Endothelial cell (in vitro differentiated cells): Measurements from ENCODE around the gene SLC30A7. TPM values are rescaled to one million over a fixed set of nuclear protein-coding genes. Genes with fewer than 3 reads are reported as not detected.

Source experiments
- DNase-seq: peaks from one replicate; pipeline ENCODE4 v3.0.0; 2021; ENCODE audit warnings: low spot score
- H3K27ac Mint-ChIP-seq: one replicate; pipeline ENCODE4 v1.8.0; 2021; ENCODE audit warnings: mixed read lengths, inconsistent platforms; ENCODE audit not compliant: unreplicated experiment
- H3K27me3 Mint-ChIP-seq: one replicate; pipeline ENCODE4 v1.8.0; 2021; ENCODE audit warnings: mild to moderate bottlenecking, moderate library complexity, mixed read lengths, inconsistent platforms; ENCODE audit not compliant: unreplicated experiment
- H3K36me3 Mint-ChIP-seq: one replicate; pipeline ENCODE4 v1.8.0; 2021; ENCODE audit warnings: mild to moderate bottlenecking, low read depth, mixed read lengths, inconsistent platforms; ENCODE audit not compliant: unreplicated experiment
- H3K4me1 Mint-ChIP-seq: one replicate; pipeline ENCODE4 v1.8.0; 2021; ENCODE audit warnings: mild to moderate bottlenecking, mixed read lengths, inconsistent platforms; ENCODE audit not compliant: unreplicated experiment
- H3K4me3 Mint-ChIP-seq: one replicate; pipeline ENCODE4 v1.8.0; 2021; ENCODE audit warnings: mild to moderate bottlenecking, mixed read lengths, inconsistent platforms; ENCODE audit not compliant: unreplicated experiment
- H3K9me3 Mint-ChIP-seq: one replicate; pipeline ENCODE4 v1.8.0; 2021; ENCODE audit warnings: mixed read lengths, inconsistent platforms; ENCODE audit not compliant: unreplicated experiment
- total RNA-seq: library from RNA; stranded (reverse); fragmentation: NEBNext Ultra II Directional; extraction: Animal tissue kit (Norgen Biotek cat#: 25700); gene quantifications from one replicate; pipeline ENCODE4 v1.2.1, GENCODE V29; 2021; ENCODE audit not compliant: unreplicated experiment
- TF ChIP-seq, protein P1 (sequence below): fragments of 200-600 bp; sonication (generic); IDR thresholded peaks from one replicate; pipeline ENCODE4 v1.5.0; 2021; ENCODE audit warnings: antibody characterized with exemption; ENCODE audit not compliant: unreplicated experiment

The SLC30A7 gene
- total RNA-seq, 1 donor from 2014 or later: 33.2 TPM

DNA sequence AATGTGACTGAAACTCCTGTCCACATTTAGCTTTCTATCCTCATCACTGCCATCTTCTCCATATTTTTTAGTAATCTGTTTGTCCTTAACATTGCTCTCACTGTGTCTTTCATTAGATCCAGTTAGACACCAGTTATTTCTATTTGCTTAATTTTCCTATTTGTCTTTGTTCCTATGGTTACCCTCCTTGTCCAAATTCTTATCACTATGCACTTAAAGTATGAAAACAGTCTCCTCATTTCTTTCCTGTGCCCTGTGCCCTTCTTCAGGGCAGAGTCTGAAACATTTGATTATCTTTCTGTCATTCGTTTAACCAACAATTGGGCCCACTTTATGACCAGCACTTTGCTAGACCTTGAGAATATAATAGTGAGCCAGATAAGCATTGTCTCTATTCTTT lies 64.2 kb downstream of the SLC30A7 start:
- Mint-ChIP-seq H3K9me3 (no peaks in the 10 kb centered on the region), H3K4me3 (no peak overlapping the region), H3K36me3 (peaks cover 4% of the 10 kb centered on the region), H3K27ac (peak overlapping the region; percentile 14), H3K4me1 (peaks cover 11% of the 10 kb centered on the region), H3K27me3 (no peaks in the 10 kb centered on the region)
- no peak for DNase-seq
- TF ChIP-seq, protein P1, sequence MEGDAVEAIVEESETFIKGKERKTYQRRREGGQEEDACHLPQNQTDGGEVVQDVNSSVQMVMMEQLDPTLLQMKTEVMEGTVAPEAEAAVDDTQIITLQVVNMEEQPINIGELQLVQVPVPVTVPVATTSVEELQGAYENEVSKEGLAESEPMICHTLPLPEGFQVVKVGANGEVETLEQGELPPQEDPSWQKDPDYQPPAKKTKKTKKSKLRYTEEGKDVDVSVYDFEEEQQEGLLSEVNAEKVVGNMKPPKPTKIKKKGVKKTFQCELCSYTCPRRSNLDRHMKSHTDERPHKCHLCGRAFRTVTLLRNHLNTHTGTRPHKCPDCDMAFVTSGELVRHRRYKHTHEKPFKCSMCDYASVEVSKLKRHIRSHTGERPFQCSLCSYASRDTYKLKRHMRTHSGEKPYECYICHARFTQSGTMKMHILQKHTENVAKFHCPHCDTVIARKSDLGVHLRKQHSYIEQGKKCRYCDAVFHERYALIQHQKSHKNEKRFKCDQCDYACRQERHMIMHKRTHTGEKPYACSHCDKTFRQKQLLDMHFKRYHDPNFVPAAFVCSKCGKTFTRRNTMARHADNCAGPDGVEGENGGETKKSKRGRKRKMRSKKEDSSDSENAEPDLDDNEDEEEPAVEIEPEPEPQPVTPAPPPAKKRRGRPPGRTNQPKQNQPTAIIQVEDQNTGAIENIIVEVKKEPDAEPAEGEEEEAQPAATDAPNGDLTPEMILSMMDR: no peak

DNA sequence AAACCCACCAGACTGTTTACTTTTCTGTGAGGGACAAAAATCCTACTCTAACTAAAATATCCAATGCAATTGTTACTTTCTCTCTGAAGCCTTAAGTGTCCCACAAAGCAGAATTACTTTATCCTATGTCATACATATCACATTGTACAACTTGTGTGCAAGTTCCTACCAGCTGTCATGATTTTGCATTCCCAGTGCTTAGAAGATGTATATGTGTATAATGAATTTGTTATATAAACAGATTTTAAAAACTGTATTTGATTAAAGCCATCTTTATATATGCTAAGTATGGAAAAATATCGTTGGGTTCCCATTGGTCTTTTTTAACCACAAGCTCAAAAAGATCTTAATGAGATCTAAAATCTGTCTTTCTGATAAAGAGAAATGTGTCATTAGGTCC lies 72.7 kb downstream of the SLC30A7 start:
- H3K9me3 Mint-ChIP-seq: no peaks in the 10 kb centered on the region
- H3K36me3 Mint-ChIP-seq: no peaks in the 10 kb centered on the region
- no peak for DNase-seq
- no peaks in the 10 kb centered on the region for H3K27me3 Mint-ChIP-seq
- H3K4me1 Mint-ChIP-seq: peaks cover 19% of the 10 kb centered on the region
- TF ChIP-seq, protein P1: no peak
- H3K27ac Mint-ChIP-seq: no peak overlapping the region
- no peak overlapping the region for H3K4me3 Mint-ChIP-seq

DNA sequence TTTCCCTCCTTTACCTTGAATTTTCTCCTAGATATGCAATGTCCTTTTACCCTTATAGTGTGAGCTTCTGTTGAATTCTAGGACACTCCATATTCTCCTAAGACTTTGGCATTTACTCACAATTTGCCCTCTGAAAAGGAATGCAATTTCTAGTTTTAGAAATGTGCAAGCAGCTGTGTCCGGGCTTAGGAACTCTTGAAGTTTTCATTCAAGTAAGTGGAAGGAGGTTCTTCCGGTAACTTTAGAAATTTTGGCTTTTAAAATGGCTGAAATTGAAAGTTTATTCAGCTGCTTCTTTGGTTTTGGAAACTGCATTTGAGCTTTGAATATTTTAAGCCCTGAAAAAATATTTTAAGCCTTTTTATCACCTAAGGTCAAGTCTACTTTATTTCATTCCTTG lies 73.4 kb downstream of the SLC30A7 start:
- H3K4me3 Mint-ChIP-seq: no peak overlapping the region
- H3K36me3 Mint-ChIP-seq: no peaks in the 10 kb centered on the region
- H3K4me1 Mint-ChIP-seq: peaks cover 24% of the 10 kb centered on the region
- H3K9me3 Mint-ChIP-seq: no peaks in the 10 kb centered on the region
- TF ChIP-seq, protein P1: no peak
- H3K27me3 Mint-ChIP-seq: no peaks in the 10 kb centered on the region
- H3K27ac Mint-ChIP-seq: peak overlapping the region; percentile 14
- DNase-seq: no peak

DNA sequence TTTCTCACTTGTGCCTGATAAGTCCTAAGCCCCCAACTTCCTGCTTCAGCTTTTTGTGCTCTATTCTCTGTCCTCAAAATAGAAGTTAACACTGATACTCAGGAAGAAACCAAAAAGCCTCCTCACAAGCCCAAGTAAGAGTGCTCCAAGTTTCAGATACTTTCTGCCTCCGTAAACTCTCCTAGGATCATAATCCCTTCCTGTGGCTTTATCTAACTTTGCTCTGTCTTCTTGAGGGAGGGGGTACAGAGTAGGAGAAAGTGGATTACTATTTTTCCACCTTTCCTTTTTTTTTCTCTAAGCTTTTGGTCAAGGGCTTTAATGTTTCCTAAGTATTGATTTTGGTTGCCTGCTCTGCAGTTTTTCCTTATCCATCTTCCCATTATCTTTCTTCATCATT lies 75.1 kb downstream of the SLC30A7 start:
- peaks cover 4% of the 10 kb centered on the region for H3K36me3 Mint-ChIP-seq
- H3K4me3 Mint-ChIP-seq: no peak overlapping the region
- peaks cover 27% of the 10 kb centered on the region for H3K4me1 Mint-ChIP-seq
- no peak for DNase-seq
- no peaks in the 10 kb centered on the region for H3K27me3 Mint-ChIP-seq
- TF ChIP-seq, protein P1: no peak
- no peaks in the 10 kb centered on the region for H3K9me3 Mint-ChIP-seq
- peak overlapping the region; percentile 67 for H3K27ac Mint-ChIP-seq

DNA sequence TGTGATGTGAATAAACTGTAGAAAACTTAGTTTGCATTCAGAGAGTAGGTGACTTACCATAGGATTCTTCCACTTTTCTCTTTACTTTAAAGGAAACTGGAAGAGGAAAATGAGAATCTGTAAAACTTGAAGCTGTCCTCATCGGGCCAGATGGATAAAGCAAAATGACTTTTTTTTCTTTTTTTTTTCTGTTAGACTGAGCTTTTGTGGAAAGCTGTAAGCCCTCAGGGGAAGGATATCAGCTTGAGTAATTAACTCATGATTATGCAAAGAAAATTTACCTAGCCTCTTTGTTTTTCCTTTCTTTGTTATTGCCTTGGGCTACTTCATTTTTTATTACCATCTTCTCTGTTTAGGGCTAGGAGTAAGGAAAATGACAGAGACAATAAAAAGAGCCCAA lies 76.3 kb downstream of the SLC30A7 start:
- H3K36me3 Mint-ChIP-seq: peaks cover 4% of the 10 kb centered on the region
- no peak overlapping the region for H3K4me3 Mint-ChIP-seq
- H3K27me3 Mint-ChIP-seq: no peaks in the 10 kb centered on the region
- H3K4me1 Mint-ChIP-seq: peaks cover 34% of the 10 kb centered on the region
- TF ChIP-seq, protein P1: no peak
- no peaks in the 10 kb centered on the region for H3K9me3 Mint-ChIP-seq
- peak overlapping the region; percentile 27 for H3K27ac Mint-ChIP-seq
- no peak for DNase-seq
